Measurements from ENCODE around the gene DUOXA2.

The DUOXA2 gene

DNA sequence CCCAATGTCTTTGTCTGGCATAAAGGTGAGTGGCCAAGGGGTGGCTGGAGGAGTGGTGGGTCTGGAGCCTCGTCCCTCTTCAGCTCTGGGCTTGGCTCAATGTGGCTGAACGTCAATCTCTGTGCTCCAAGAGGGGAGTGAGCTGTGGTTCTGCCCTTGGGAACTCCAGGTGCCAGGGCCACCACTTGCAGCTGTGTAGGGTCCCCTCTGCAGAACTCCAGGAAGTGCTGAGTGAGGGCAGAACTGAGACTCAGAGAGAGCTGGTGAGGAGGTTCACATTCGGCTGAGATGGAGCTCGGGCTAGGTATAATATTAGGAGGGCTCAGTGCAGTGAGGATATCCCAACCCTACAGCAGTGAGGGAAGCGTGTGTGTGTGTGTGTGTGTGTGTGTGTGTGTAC, 27.3 kb downstream of the DUOXA2 start:
- Histone ChIP-seq H3K9ac (no peak overlapping the region), H3K79me2 (ENCODE audit: insufficient read depth, low read depth) (no peaks in the 10 kb centered on the region), H3K4me2 (no peak overlapping the region), H3K4me1 (ENCODE audit: low read depth, poor library complexity, severe bottlenecking) (no peaks in the 10 kb centered on the region), H3K36me3 (ENCODE audit: insufficient read depth) (no peaks in the 10 kb centered on the region), H2AFZ (ENCODE audit: low read depth) (no peak overlapping the region), H3K27ac (no peak overlapping the region), H3K4me3 (IDR thresholded peaks at IDR 0.05; ENCODE audit: insufficient read depth, low read depth, low read length) (no peak overlapping the region), H3K27me3 (ENCODE audit: insufficient read depth, low read depth) (no peaks in the 10 kb centered on the region), H4K20me1 (ENCODE audit: insufficient read depth) (no peaks in the 10 kb centered on the region)
- TF ChIP-seq, protein P1, sequence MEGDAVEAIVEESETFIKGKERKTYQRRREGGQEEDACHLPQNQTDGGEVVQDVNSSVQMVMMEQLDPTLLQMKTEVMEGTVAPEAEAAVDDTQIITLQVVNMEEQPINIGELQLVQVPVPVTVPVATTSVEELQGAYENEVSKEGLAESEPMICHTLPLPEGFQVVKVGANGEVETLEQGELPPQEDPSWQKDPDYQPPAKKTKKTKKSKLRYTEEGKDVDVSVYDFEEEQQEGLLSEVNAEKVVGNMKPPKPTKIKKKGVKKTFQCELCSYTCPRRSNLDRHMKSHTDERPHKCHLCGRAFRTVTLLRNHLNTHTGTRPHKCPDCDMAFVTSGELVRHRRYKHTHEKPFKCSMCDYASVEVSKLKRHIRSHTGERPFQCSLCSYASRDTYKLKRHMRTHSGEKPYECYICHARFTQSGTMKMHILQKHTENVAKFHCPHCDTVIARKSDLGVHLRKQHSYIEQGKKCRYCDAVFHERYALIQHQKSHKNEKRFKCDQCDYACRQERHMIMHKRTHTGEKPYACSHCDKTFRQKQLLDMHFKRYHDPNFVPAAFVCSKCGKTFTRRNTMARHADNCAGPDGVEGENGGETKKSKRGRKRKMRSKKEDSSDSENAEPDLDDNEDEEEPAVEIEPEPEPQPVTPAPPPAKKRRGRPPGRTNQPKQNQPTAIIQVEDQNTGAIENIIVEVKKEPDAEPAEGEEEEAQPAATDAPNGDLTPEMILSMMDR (conservative IDR thresholded peaks at IDR 0.05; ENCODE audit: low read depth, low read length): no peak

DNA sequence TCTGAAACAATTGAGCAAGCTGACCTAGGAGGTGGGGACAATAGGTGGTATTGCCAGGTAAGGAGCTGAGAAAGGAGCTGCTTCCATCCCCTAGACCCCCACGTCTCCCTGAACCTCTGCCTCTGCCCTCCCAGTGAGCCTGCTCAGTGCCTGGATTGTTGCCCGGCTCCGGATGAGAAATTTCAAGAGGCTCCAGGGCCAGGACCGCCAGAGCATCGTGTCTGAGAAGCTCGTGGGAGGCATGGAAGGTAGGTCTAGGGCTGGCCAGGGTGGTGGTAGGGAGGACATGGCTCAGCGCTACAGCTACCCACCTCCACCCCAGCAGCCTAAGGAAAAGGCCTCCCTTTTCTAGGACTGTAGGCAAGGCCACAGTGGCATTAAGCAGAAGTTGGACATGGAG, 28.9 kb downstream of the DUOXA2 start:
- no peak overlapping the region for H3K4me3 ChIP-seq (IDR thresholded peaks at IDR 0.05; ENCODE audit: insufficient read depth, low read depth, low read length)
- no peak overlapping the region for H2AFZ ChIP-seq (ENCODE audit: low read depth)
- no peak overlapping the region for H3K27ac ChIP-seq
- H3K79me2 ChIP-seq (ENCODE audit: insufficient read depth, low read depth): no peaks in the 10 kb centered on the region
- no peaks in the 10 kb centered on the region for H4K20me1 ChIP-seq (ENCODE audit: insufficient read depth)
- no peaks in the 10 kb centered on the region for H3K4me1 ChIP-seq (ENCODE audit: low read depth, poor library complexity, severe bottlenecking)
- H3K36me3 ChIP-seq (ENCODE audit: insufficient read depth): no peaks in the 10 kb centered on the region
- no peak overlapping the region for H3K4me2 ChIP-seq
- TF ChIP-seq, protein P1 (conservative IDR thresholded peaks at IDR 0.05; ENCODE audit: low read depth, low read length): no peak
- no peak overlapping the region for H3K9ac ChIP-seq
- H3K27me3 ChIP-seq (ENCODE audit: insufficient read depth, low read depth): no peaks in the 10 kb centered on the region

DNA sequence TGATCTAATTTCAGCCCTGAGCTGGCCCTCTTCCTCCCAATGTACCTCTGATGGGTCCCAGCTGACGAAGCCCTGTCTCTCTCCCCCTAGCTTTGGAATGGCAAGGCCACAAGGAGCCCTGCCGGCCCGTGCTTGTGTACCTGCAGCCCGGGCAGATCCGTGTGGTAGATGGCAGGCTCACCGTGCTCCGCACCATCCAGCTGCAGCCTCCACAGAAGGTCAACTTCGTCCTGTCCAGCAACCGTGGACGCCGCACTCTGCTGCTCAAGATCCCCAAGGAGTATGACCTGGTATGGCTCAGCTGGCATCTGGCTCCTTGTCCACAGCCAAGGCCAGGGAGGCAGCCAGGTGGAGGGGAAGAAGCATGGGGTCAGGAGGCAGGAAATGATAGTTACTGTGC, 29.8 kb downstream of the DUOXA2 start:
- TF ChIP-seq, protein P1 (conservative IDR thresholded peaks at IDR 0.05; ENCODE audit: low read depth, low read length): no peak

DNA sequence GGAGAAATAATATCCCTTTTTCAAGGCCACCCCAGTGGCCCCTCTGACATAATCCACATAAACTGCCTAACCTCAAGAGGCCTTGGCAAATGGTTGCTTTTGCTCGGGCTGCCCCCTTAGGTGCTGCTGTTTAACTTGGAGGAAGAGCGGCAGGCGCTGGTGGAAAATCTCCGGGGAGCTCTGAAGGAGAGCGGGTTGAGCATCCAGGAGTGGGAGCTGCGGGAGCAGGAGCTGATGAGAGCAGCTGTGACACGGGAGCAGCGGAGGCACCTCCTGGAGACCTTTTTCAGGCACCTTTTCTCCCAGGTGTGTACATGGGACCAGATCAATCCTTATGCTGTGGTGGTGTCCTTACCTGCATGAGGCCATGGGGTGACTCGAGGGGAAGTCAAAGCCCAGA, 30.6 kb downstream of the DUOXA2 start:
- Histone ChIP-seq H3K4me2 (no peak overlapping the region), H3K4me1 (ENCODE audit: low read depth, poor library complexity, severe bottlenecking) (no peaks in the 10 kb centered on the region), H3K9ac (no peak overlapping the region), H3K79me2 (ENCODE audit: insufficient read depth, low read depth) (no peaks in the 10 kb centered on the region), H3K4me3 (IDR thresholded peaks at IDR 0.05; ENCODE audit: insufficient read depth, low read depth, low read length) (no peak overlapping the region), H2AFZ (ENCODE audit: low read depth) (no peak overlapping the region), H3K27ac (no peak overlapping the region), H4K20me1 (ENCODE audit: insufficient read depth) (no peaks in the 10 kb centered on the region), H3K27me3 (ENCODE audit: insufficient read depth, low read depth) (no peaks in the 10 kb centered on the region), H3K36me3 (ENCODE audit: insufficient read depth) (no peaks in the 10 kb centered on the region)
- TF ChIP-seq, protein P1 (conservative IDR thresholded peaks at IDR 0.05; ENCODE audit: low read depth, low read length): no peak

More for the DNA sequence above, 29.8 kb downstream of the DUOXA2 start:
- H3K4me2 ChIP-seq: no peak overlapping the region
- no peaks in the 10 kb centered on the region for H3K4me1 ChIP-seq (ENCODE audit: low read depth, poor library complexity, severe bottlenecking)
- H3K4me3 ChIP-seq (IDR thresholded peaks at IDR 0.05; ENCODE audit: insufficient read depth, low read depth, low read length): no peak overlapping the region
- H2AFZ ChIP-seq (ENCODE audit: low read depth): no peak overlapping the region
- H3K27me3 ChIP-seq (ENCODE audit: insufficient read depth, low read depth): no peaks in the 10 kb centered on the region
- H4K20me1 ChIP-seq (ENCODE audit: insufficient read depth): no peaks in the 10 kb centered on the region
- no peak overlapping the region for H3K27ac ChIP-seq
- no peak overlapping the region for H3K9ac ChIP-seq
- H3K36me3 ChIP-seq (ENCODE audit: insufficient read depth): no peaks in the 10 kb centered on the region
- no peaks in the 10 kb centered on the region for H3K79me2 ChIP-seq (ENCODE audit: insufficient read depth, low read depth)
